GM23338 (cell line): Measurements from ENCODE around the gene EYS. TPM values are rescaled to one million over a fixed set of nuclear protein-coding genes. Genes with fewer than 3 reads are reported as not detected.

ENCODE experiments used
- ATAC-seq: fragments of 200-7000 bp; cut with Tn5 transposase; 3 replicates; pipeline ENCODE4 v1.9.1; 2020
- DNase-seq: peaks from one replicate; pipeline ENCODE4 v3.0.0-alpha.2; 2015; ENCODE audit warnings: low spot score
- H2AFZ ChIP-seq: fragments of 200-600 bp; sonication (generic); 2 replicates; pipeline ENCODE4 v1.8.0; 2016; ENCODE audit warnings: antibody characterized with exemption, mild to moderate bottlenecking, moderate library complexity
- H3F3A ChIP-seq: fragments of 200-600 bp; sonication (generic); replicated peaks from 2 replicates; pipeline ENCODE4 v1.8.0; 2017; ENCODE audit warnings: antibody characterized with exemption, mixed run types, low read depth
- H3K27ac ChIP-seq: fragments of 200-600 bp; sonication (generic); 2 replicates; pipeline ENCODE4 v1.6.1; 2016; ENCODE audit warnings: low read depth
- H3K27me3 ChIP-seq: fragments of 200-600 bp; sonication (generic); 2 replicates; pipeline ENCODE4 v1.8.0; 2016; ENCODE audit warnings: mild to moderate bottlenecking, mixed run types, moderate library complexity; ENCODE audit not compliant: insufficient read depth
- H3K36me3 ChIP-seq: fragments of 200-600 bp; sonication (generic); 2 replicates; pipeline ENCODE4 v1.8.0; 2016; ENCODE audit warnings: mild to moderate bottlenecking; ENCODE audit not compliant: insufficient read depth
- H3K4me1 ChIP-seq: fragments of 200-600 bp; sonication (generic); 2 replicates; pipeline ENCODE4 v1.8.0; 2016; ENCODE audit warnings: mild to moderate bottlenecking, moderate library complexity; ENCODE audit not compliant: insufficient read depth
- H3K4me2 ChIP-seq: fragments of 200-600 bp; sonication (generic); 2 replicates; pipeline ENCODE4 v1.7.1; 2017; ENCODE audit warnings: mixed run types
- H3K4me3 ChIP-seq: fragments of 200-600 bp; sonication (generic); 2 replicates; pipeline ENCODE4 v1.6.1; 2016; ENCODE audit warnings: mixed run types
- H3K79me2 ChIP-seq: fragments of 200-600 bp; sonication (generic); replicated peaks from 2 replicates; pipeline ENCODE4 v1.8.0; 2017; ENCODE audit warnings: mild to moderate bottlenecking; ENCODE audit not compliant: insufficient read depth
- H3K9me2 ChIP-seq: fragments of 200-600 bp; sonication (generic); 2 replicates; pipeline ENCODE4 v1.8.0; 2017; ENCODE audit not compliant: insufficient read depth
- H4K20me1 ChIP-seq: fragments of 200-600 bp; sonication (generic); replicated peaks from 2 replicates; pipeline ENCODE4 v1.8.0; 2017; ENCODE audit warnings: mild to moderate bottlenecking; ENCODE audit not compliant: insufficient read depth
- H3K27ac Mint-ChIP-seq: 2 replicates; pipeline ENCODE4 v1.8.0; 2020; ENCODE audit warnings: inconsistent platforms, mild to moderate bottlenecking, moderate library complexity, mixed read lengths
- H3K27me3 Mint-ChIP-seq: 3 replicates; pipeline ENCODE4 v1.8.0; 2022; ENCODE audit warnings: low read depth, mild to moderate bottlenecking, moderate library complexity, mixed read lengths, inconsistent platforms; ENCODE audit not compliant: insufficient read depth, poor library complexity
- H3K36me3 Mint-ChIP-seq: 3 replicates; pipeline ENCODE4 v1.8.0; 2021; ENCODE audit warnings: low read depth, mild to moderate bottlenecking, inconsistent platforms, moderate library complexity, mixed read lengths
- H3K4me1 Mint-ChIP-seq: 3 replicates; pipeline ENCODE4 v1.8.0; 2020; ENCODE audit warnings: mild to moderate bottlenecking, inconsistent platforms, mixed read lengths
- H3K4me3 Mint-ChIP-seq: 3 replicates; pipeline ENCODE4 v1.8.0; 2021; ENCODE audit warnings: moderate library complexity, mild to moderate bottlenecking, inconsistent platforms, mixed read lengths
- H3K9me3 Mint-ChIP-seq: 3 replicates; pipeline ENCODE4 v1.8.0; 2020; ENCODE audit warnings: moderate library complexity, mild to moderate bottlenecking, inconsistent platforms, mixed read lengths
- EZH2phosphoT487 ChIP-seq: fragments of 200-600 bp; sonication (generic); IDR thresholded peaks from one replicate; pipeline ENCODE4 v1.8.1; 2018; ENCODE audit warnings: antibody characterized with exemption; ENCODE audit not compliant: unreplicated experiment
- polyA plus RNA-seq: library from polyadenylated mRNA; unstranded; fragments of >200 nt; fragmentation: Nextera tagmentation; extraction: Ambion mirVana; gene quantifications from 2 replicates; pipeline ENCODE4 v1.2.1, GENCODE V29; 2016
- total RNA-seq: library from RNA; depleted of rRNA; stranded (reverse); fragments of >200 nt; shearing (Covaris generic); gene quantifications from 2 replicates; pipeline ENCODE4 v1.2.3, GENCODE V29; 2014
- TF ChIP-seq, protein P1 (sequence below): IDR thresholded peaks from 2 replicates; pipeline ENCODE4 v1.6.1; 2016; ENCODE audit warnings: antibody characterized with exemption
- TF ChIP-seq, protein P2 (sequence below): fragments of 250-450 bp; sonication (Bioruptor Pico); IDR thresholded peaks from 2 replicates; pipeline ENCODE4 v1.5.0; 2020; ENCODE audit warnings: mild to moderate bottlenecking, moderate library complexity

Gene EYS
- total and polyA plus RNA-seq, 2 experiments from 2014 or later: 0.38 to 0.52 TPM

DNA sequence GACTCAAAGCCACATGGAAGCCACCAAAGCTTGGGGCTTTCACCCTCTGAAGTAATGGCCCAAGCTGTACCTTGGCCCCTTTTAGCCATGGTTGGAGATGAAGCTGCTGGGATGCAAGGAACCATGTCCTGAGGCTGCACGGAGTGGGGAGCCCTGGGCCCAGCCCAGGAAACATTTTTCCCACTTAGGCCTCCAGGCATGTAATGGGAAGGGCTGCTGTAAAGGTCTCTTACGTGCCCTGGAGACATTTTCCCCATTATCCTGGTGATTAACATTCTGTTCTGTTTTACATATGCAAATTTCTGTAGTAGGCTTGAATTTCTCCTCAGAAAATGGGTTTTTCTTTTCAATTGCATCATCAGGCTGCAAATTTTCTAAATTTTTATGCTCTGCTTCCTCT lies 558.2 kb downstream of the EYS start:
- ATAC-seq: no peak
- Histone ChIP-seq H3K36me3 (no peaks in the 10 kb centered on the region), H3K4me1 (no peaks in the 10 kb centered on the region), H3K9me2 (no peaks in the 10 kb centered on the region), H3K27ac (no peak overlapping the region), H3F3A (no peaks in the 10 kb centered on the region), H2AFZ (no peak overlapping the region), H3K79me2 (no peaks in the 10 kb centered on the region), H3K4me2 (no peak overlapping the region), H3K27me3 (no peaks in the 10 kb centered on the region), H3K4me3 (no peak overlapping the region), H4K20me1 (no peaks in the 10 kb centered on the region)
- no peak overlapping the region for H3K27ac Mint-ChIP-seq
- peaks cover 24% of the 10 kb centered on the region for H3K9me3 Mint-ChIP-seq
- TF ChIP-seq, protein P1, sequence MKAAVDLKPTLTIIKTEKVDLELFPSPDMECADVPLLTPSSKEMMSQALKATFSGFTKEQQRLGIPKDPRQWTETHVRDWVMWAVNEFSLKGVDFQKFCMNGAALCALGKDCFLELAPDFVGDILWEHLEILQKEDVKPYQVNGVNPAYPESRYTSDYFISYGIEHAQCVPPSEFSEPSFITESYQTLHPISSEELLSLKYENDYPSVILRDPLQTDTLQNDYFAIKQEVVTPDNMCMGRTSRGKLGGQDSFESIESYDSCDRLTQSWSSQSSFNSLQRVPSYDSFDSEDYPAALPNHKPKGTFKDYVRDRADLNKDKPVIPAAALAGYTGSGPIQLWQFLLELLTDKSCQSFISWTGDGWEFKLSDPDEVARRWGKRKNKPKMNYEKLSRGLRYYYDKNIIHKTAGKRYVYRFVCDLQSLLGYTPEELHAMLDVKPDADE: no peak
- no peak for TF ChIP-seq EZH2phosphoT487
- TF ChIP-seq, protein P2, sequence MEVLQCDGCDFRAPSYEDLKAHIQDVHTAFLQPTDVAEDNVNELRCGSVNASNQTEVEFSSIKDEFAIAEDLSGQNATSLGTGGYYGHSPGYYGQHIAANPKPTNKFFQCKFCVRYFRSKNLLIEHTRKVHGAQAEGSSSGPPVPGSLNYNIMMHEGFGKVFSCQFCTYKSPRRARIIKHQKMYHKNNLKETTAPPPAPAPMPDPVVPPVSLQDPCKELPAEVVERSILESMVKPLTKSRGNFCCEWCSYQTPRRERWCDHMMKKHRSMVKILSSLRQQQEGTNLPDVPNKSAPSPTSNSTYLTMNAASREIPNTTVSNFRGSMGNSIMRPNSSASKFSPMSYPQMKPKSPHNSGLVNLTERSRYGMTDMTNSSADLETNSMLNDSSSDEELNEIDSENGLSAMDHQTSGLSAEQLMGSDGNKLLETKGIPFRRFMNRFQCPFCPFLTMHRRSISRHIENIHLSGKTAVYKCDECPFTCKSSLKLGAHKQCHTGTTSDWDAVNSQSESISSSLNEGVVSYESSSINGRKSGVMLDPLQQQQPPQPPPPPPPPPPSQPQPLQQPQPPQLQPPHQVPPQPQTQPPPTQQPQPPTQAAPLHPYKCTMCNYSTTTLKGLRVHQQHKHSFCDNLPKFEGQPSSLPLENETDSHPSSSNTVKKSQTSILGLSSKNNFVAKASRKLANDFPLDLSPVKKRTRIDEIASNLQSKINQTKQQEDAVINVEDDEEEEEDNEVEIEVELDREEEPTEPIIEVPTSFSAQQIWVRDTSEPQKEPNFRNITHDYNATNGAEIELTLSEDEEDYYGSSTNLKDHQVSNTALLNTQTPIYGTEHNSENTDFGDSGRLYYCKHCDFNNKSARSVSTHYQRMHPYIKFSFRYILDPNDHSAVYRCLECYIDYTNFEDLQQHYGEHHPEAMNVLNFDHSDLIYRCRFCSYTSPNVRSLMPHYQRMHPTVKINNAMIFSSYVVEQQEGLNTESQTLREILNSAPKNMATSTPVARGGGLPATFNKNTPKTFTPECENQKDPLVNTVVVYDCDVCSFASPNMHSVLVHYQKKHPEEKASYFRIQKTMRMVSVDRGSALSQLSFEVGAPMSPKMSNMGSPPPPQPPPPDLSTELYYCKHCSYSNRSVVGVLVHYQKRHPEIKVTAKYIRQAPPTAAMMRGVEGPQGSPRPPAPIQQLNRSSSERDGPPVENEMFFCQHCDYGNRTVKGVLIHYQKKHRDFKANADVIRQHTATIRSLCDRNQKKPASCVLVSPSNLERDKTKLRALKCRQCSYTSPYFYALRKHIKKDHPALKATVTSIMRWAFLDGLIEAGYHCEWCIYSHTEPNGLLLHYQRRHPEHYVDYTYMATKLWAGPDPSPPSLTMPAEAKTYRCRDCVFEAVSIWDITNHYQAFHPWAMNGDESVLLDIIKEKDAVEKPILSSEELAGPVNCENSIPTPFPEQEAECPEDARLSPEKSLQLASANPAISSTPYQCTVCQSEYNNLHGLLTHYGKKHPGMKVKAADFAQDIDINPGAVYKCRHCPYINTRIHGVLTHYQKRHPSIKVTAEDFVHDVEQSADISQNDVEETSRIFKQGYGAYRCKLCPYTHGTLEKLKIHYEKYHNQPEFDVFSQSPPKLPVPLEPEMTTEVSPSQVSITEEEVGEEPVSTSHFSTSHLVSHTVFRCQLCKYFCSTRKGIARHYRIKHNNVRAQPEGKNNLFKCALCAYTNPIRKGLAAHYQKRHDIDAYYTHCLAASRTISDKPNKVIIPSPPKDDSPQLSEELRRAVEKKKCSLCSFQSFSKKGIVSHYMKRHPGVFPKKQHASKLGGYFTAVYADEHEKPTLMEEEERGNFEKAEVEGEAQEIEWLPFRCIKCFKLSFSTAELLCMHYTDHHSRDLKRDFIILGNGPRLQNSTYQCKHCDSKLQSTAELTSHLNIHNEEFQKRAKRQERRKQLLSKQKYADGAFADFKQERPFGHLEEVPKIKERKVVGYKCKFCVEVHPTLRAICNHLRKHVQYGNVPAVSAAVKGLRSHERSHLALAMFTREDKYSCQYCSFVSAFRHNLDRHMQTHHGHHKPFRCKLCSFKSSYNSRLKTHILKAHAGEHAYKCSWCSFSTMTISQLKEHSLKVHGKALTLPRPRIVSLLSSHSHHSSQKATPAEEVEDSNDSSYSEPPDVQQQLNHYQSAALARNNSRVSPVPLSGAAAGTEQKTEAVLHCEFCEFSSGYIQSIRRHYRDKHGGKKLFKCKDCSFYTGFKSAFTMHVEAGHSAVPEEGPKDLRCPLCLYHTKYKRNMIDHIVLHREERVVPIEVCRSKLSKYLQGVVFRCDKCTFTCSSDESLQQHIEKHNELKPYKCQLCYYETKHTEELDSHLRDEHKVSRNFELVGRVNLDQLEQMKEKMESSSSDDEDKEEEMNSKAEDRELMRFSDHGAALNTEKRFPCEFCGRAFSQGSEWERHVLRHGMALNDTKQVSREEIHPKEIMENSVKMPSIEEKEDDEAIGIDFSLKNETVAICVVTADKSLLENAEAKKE (CRISPR knock-in tag): no peak
- H3K4me3 Mint-ChIP-seq: no peak overlapping the region
- no peaks in the 10 kb centered on the region for H3K4me1 Mint-ChIP-seq
- peaks cover 20% of the 10 kb centered on the region for H3K36me3 Mint-ChIP-seq
- no peaks in the 10 kb centered on the region for H3K27me3 Mint-ChIP-seq
- no peak for DNase-seq

DNA sequence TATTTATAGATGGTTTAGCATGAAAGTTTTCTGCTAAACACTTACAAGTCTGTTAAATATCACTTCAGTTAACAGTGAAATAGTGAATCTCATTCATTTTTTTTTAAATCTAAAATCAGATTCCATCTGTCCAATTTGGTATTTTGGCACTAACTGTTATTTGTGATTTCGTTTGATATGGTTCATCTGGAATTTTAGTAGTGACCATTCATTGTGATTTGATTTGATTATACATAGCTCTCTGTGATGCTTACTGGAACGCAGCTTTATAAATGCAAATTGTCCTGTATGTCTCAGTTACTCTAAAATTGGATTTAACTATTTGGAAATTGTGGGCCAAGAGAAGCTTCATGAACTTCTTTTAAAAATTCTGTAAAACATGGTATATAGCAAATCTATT lies 571.5 kb downstream of the EYS start:
- Histone ChIP-seq H3K27me3 (no peaks in the 10 kb centered on the region), H3K79me2 (no peaks in the 10 kb centered on the region), H2AFZ (no peak overlapping the region), H3K4me3 (no peak overlapping the region), H3K36me3 (no peaks in the 10 kb centered on the region), H3K4me2 (no peak overlapping the region), H4K20me1 (no peaks in the 10 kb centered on the region), H3F3A (no peaks in the 10 kb centered on the region), H3K9me2 (no peaks in the 10 kb centered on the region), H3K27ac (no peak overlapping the region), H3K4me1 (no peaks in the 10 kb centered on the region)
- no peaks in the 10 kb centered on the region for H3K4me1 Mint-ChIP-seq
- peaks cover 15% of the 10 kb centered on the region; the same call in 2 of the 3 replicates for H3K9me3 Mint-ChIP-seq
- H3K4me3 Mint-ChIP-seq: no peak overlapping the region
- H3K36me3 Mint-ChIP-seq: peaks cover 2% of the 10 kb centered on the region; the same call in 1 of the 3 replicates
- no peak overlapping the region for H3K27ac Mint-ChIP-seq
- ATAC-seq (no peak), DNase-seq (no peak)
- H3K27me3 Mint-ChIP-seq: no peaks in the 10 kb centered on the region
- TF ChIP-seq EZH2phosphoT487: no peak
- TF ChIP-seq, protein P2 (CRISPR knock-in tag): no peak
